Lower leg skin (tissue), 4 donors: Measurements from ENCODE around the gene ATP5F1D. TPM values are rescaled to one million over a fixed set of nuclear protein-coding genes. Genes with fewer than 3 reads are reported as not detected.

Experiments
- DNase-seq, 2 donors: peaks; one replicate each; pipeline ENCODE4 v3.0.0-alpha.2; 2019; ENCODE audit warnings: low spot score in 2 of 2
- H3K4me3 ChIP-seq: fragments of 200-600 bp; sonication (generic); 2 replicates; pipeline ENCODE4 v1.5.1; 2017; ENCODE audit warnings: mild to moderate bottlenecking, low read depth; ENCODE audit not compliant: poor library complexity, severe bottlenecking
- CTCF ChIP-seq, 3 donors: fragments of 450-650 bp; IDR thresholded peaks; one replicate each; pipeline ENCODE4 v1.5.1; 2016; ENCODE audit warnings: antibody characterized with exemption in 3 of 3, mild to moderate bottlenecking in 3 of 3, moderate library complexity in 2 of 3
- POLR2A ChIP-seq, 2 donors: fragments of 450-650 bp; IDR thresholded peaks; one replicate each; pipeline ENCODE4 v1.6.1; 2016 to 2017; ENCODE audit warnings: antibody characterized with exemption in 2 of 2, mild to moderate bottlenecking in 1 of 2, moderate library complexity in 1 of 2
- WGBS, 2 donors: methylation state at CpG; one replicate each; pipeline ENCODE4 v1.1.5; 2018; 5-methylcytosine and 5-hydroxymethylcytosine counted together
- intact Hi-C: fragments of 100-400 bp; cut with DNase I; formaldehyde crosslinking; loops from one replicate; pipeline ENCODE4 v1.15.0; 2023; ENCODE audit warnings: low total_unique reads
- total RNA-seq, 4 donors: library from RNA; depleted of rRNA; stranded (reverse); fragments of >200 nt; gene quantifications; one replicate each; pipeline ENCODE4 v1.1.0, GENCODE V29; 2016

The ATP5F1D gene
- total RNA-seq, 4 donors from 2014 or later = 121 to 198 (median 146) TPM

- H3K4me3 ChIP-seq = no peak overlapping the region
Measured at GRCh38 chr19:1266129-1266915, 24.8 kb downstream of the ATP5F1D start.

GRCh38 chr19:1266916-1267476 lies 25.4 kb downstream of the ATP5F1D start:
- peak in 1 of 3 donors; percentile 94 for TF ChIP-seq CTCF (IDR thresholded peaks at IDR 0.05)
- TF ChIP-seq POLR2A (IDR thresholded peaks at IDR 0.05) = no peak
- H3K4me3 ChIP-seq = no peak overlapping the region
- intact Hi-C loops = loop anchor here (2.0 to 5.0 kb wide), 2 partner anchors 22 to 165 kb away; partner anchors contain the start of gene GPX4
- peak in 1 of 2 donors; percentile 96 for DNase-seq
- WGBS, 2 donors = 0 to 1% methylated on average over 30 to 47 of the region's 59 CpGs

More at GRCh38 chr19:1266129-1266915, 24.8 kb downstream of the ATP5F1D start:
- TF ChIP-seq POLR2A (IDR thresholded peaks at IDR 0.05) (no peak), CTCF (IDR thresholded peaks at IDR 0.05) (no peak)
- peak in 1 of 2 donors; percentile 96 for DNase-seq
- intact Hi-C loops = loop anchor here (2.0 to 5.0 kb wide), 2 partner anchors 22 to 164 kb away; partner anchors contain the start of gene GPX4
- 2% methylated on average over 46 to 49 of the region's 84 CpGs for WGBS, 2 donors

- H3K4me3 ChIP-seq = no peak overlapping the region
- intact Hi-C loops = loop anchor here (2.0 to 5.0 kb wide), 2 partner anchors 23 to 165 kb away; partner anchors contain the start of gene GPX4
- peak in 1 of 2 donors; percentile 90 for DNase-seq
- 24 to 25% methylated on average over 32 to 35 of the region's 35 CpGs for WGBS, 2 donors
- TF ChIP-seq CTCF (IDR thresholded peaks at IDR 0.05) = no peak
- TF ChIP-seq POLR2A (IDR thresholded peaks at IDR 0.05) = no peak
Measured at GRCh38 chr19:1267477-1268225, 26.1 kb downstream of the ATP5F1D start.

GRCh38 chr19:1268226-1269064 lies 26.9 kb downstream of the ATP5F1D start:
- intact Hi-C loops = loop anchor here (5.0 kb wide), 1 partner anchor 166 kb away; the partner anchor contains the start of gene GPX4
- no peak for DNase-seq
- 45 to 51% methylated on average over 35 to 40 of the region's 40 CpGs for WGBS, 2 donors
- no peak overlapping the region for H3K4me3 ChIP-seq
- TF ChIP-seq POLR2A (IDR thresholded peaks at IDR 0.05) (no peak), CTCF (IDR thresholded peaks at IDR 0.05) (no peak)

- peak; percentile 100 for DNase-seq
- peak within 1 kb of the TSS; percentile 58 for H3K4me3 ChIP-seq
- 0 to 1% methylated on average over 36 to 38 of the region's 50 CpGs for WGBS, 2 donors
- no peak for TF ChIP-seq CTCF (IDR thresholded peaks at IDR 0.05)
- TF ChIP-seq POLR2A (IDR thresholded peaks at IDR 0.05) = peak in 1 of 2 donors; percentile 97
- intact Hi-C loops = loop anchor here (5.0 kb wide), 1 partner anchor 167 kb away; the partner anchor contains the start of gene GPX4
Measured at GRCh38 chr19:1269065-1269477, 27.5 kb downstream of the ATP5F1D start, which contains the start of gene CIRBP. TSS of gene CIRBP (plus strand) at chr19:1269332. CDS start at chr19:1270934, 1,602 bp downstream.
